ENCODE measurements around the gene GPM6B.

GPM6B gene

GRCh38 chrX:13824746-13825145 lies 7.9 kb upstream of the GPM6B start:
- DNase-seq = no peak

DNA sequence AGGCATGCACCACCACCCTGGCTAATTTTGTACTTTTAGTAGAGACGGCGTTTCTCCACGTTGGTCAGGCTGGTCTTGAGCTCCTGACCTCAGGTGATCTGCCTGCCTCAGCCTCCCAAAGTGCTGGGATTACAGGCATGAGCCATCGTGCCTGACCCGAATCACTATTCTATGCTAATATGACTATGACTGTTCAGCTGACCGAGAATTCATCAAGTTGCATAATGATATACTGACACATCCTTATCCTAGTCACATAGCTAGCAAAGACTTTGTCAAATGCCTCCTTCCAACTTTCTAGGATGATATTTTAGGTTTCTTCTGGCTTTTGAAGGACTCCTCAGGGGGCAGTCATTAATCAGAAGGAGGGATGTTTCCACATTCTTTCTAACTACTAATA lies 4.8 kb upstream of the GPM6B start:
- DNase-seq = no peak

DNA sequence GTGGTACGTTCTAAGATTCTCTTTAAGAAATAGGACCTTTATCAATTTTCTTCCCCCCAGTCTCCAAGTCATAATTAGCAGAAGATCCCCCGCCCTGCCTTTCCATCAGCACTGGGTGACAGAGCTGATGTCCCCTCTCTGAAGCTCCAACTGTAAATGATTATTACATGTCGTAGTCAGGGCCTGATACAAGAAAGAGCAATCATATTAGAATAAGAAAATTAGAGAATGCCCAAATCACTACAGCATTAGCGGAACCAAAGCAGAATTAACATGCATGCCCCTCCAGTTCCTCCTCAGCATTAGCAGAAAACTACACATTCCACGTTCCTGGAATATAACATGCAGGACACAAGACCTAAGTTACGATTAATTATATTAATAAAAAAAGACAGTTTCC lies 717 bp downstream of the GPM6B start:
- no peak for DNase-seq

DNA sequence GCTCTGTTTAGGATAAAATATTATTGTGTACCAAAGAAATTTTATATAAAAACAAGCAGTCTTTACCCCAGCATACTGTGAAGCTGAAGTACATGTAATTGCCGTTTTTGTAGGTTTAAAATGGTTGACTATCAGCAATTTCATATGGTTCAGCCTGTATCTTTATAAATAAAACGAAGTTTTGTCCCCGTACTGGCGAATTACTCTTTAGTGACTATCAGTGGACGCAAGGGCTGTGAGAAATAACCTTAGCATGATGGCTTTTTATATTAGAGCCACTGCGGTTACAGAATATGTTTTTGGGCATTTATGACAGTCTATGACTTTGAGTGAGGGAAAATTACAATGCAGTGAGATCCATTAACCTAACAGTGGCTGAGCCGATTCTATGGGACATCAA lies 1.2 kb downstream of the GPM6B start:
- no peak for DNase-seq

DNA sequence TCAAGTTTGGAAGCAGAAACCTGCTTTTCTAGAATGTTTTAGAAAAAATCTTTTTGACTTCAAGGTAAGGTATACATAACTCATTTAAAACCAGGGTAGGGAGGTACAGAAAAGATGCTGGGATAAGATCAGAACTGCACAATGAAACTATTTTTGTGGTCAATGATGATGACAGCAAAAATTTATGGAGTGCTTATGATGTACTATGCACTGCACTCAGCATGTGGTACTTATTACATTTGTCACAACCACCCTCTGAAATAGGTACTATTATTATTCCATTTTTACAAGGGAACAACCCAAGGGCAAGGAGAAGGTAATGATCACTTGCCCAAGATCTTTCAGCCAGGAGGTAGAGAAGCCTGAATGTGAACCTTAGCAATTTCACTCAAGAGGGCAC lies 8.0 kb downstream of the GPM6B start:
- DNase-seq = no peak

GRCh38 chrX:13808293-13808692 lies 8.6 kb downstream of the GPM6B start:
- no peak for DNase-seq

DNA sequence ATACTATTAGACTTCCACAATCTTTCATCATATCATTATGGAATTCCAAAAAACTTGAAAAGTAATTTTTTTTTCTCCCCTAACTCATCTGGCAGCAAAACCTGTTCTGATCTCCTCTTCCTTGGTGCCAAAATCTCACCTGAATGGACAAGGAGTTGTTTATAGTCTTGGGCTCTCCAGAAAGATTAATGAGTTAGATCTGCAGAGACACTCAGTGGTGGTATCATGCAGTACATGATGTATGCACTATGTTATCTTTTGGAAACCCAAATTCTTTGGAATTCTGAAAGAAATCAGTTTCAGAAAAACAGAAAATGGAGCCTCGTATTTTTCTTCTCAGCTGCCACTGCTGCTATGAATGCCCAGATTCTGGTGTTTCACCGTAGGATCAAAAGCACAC lies 11.7 kb downstream of the GPM6B start:
- no peak for DNase-seq

- no peak for DNase-seq
These were observed 13.8 kb downstream of the GPM6B start for GRCh38 chrX:13803116-13803515.

GRCh38 chrX:13798184-13798583 lies 18.7 kb downstream of the GPM6B start:
- no peak for DNase-seq

GRCh38 chrX:13797512-13797911 lies 19.4 kb downstream of the GPM6B start:
- no peak for DNase-seq

DNA sequence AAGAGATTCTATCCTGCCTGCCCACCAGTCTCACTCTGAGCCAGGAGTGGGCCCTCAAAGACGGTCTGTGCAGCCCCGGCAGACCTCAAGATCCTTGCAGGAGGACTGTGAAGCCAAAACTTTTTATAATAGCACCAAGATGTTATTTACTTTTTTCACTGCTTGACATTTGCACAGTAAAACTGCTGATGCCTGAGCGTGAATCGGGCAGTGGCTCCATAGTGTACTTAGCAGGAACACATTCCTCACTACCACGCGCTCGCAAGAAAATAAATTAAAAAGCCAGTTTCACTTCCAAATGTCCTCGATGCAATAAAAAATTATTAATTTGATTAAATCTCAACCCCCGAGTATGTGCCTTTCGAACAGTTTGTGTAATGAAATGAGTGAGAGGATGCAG lies 22.5 kb downstream of the GPM6B start:
- DNase-seq = no peak

DNA sequence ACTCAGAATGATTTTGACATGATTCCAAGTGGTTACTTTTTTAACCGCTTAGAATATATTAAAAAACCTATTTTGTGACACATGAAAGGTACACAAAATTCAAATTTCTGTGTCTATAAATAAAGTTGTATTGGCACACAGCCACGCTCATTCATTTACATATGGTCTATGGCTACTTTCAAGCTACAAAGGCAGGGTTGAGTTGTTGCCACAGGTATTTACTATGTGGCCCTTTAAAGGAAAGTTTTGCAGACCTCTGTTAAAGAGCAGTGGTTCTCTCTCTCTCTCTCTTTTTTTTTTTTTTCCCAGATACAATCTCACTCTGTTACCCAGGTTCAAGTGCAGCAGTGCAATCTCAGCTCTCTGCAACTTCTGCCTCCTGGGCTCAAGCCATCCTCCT lies 23.0 kb downstream of the GPM6B start:
- no peak for DNase-seq

- DNase-seq = no peak
These were observed 25.3 kb downstream of the GPM6B start for GRCh38 chrX:13791559-13791958.

GRCh38 chrX:13791145-13791544 lies 25.7 kb downstream of the GPM6B start:
- DNase-seq = no peak

DNA sequence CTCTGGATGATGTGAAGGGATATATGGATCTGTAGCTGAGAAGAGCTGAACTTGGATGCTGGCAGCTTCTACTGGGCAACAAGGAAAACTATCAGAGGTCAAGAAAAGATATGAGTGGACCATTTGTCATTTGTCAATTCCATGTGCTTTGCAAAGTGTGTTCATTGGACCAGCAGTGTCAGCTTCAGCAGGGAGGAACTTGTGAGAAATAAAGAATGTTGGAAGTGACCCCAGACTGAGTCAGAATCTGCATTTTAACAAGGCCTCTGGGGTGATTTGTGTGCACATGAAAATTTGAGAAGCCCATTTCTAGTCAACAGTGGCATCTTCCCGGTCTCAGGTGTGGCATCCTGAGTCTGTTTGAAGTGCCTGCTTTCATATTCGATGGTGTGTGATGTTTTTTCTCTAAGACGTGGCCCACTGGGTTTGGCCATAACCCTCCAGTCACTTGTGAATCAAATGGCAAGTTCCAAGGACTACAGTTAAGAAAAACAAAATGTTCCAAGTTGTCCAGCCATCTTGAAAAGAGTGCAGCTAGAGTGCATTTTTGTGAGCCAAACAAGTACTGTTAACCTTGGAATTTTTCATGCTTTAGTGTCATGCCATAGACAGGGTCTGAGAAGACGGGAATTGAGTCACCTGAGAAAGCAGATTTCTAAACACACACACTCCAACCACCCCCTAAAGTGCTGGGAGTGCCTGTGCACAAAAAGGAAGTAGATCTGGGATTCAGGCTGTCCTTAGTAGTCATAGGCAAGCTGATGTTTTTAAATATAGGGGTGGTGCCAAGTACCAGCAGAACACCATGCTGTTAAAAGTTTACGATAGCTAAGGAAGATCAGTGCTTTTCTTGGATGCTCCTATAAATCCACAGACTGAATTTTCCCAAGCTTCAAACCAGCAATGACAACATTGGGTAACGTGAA lies 26.4 kb downstream of the GPM6B start:
- DNase-seq = no peak

GRCh38 chrX:13786048-13786447 lies 30.8 kb downstream of the GPM6B start:
- DNase-seq = no peak

- DNase-seq = no peak
These were observed 35.9 kb downstream of the GPM6B start for GRCh38 chrX:13780868-13781427.

- no peak for DNase-seq
These were observed 38.0 kb downstream of the GPM6B start for GRCh38 chrX:13778916-13779315.

DNA sequence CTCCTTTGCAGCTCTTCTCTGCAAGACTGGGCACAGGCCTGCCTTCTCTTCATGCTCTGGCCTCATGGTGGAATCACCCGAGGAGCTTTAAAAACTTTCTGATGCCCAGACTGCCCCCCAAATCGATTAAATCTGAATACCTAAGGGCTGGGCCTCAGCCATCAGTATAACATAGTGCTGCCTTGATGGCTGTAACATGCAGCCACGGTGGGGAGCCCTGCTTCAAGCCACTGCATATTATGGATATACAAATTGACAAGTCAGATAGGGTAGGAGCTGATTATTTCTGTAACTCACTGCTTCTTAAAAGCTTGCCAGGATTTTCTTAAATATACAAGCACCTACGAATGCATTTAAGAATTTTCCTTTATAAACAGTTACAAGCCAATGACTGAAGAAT lies 40.5 kb downstream of the GPM6B start:
- no peak for DNase-seq

GRCh38 chrX:13775837-13776236 lies 41.1 kb downstream of the GPM6B start:
- no peak for DNase-seq

GRCh38 chrX:13774696-13775095 lies 42.2 kb downstream of the GPM6B start:
- no peak for DNase-seq

DNA sequence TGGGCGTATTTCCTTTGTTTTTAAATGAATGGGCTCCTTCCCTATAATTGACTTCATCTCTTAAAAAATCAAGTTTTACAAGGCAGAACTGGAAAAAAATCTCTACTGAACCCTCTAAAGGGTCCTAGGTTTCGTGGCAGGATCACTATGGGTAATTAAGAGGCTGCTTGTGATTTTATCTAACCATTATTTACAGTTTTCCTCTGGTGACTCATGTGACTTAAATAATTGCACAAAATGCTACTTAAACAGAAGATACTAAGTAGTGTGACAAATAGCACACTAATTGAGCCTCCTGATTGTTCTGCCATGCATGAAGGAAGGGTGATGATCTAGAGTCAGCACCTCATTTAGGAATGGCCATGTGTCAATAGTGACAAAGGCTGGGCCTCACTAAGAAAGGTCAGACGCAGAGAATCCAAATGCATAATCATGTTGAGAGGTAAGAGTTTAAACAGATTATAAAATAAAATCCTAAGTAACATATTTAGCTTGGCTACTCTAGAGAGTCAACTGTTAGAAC lies 46.8 kb downstream of the GPM6B start:
- DNase-seq = no peak

- DNase-seq = no peak
These were observed 48.0 kb downstream of the GPM6B start for GRCh38 chrX:13768939-13769338.

GRCh38 chrX:13764765-13765164 lies 52.1 kb downstream of the GPM6B start:
- DNase-seq = no peak

GRCh38 chrX:13764281-13764680 lies 52.6 kb downstream of the GPM6B start:
- DNase-seq = no peak
